K562 (cell line): Measurements from ENCODE around the gene IL6R. TPM values are rescaled to one million over a fixed set of nuclear protein-coding genes. Genes with fewer than 3 reads are reported as not detected.
A peak's percentile ranks its signal among the peaks of the same experiment; 100 is the strongest.

Experiments
- CBFA2T3 ChIP-seq: fragments of 450-650 bp; IDR thresholded peaks from 2 replicates; pipeline ENCODE4 v1.6.1; 2017
- CTCF ChIP-seq, 3 experiments: IDR thresholded peaks in 2 of 3; conservative IDR thresholded peaks in 1 of 3; 2 replicates each; pipeline ENCODE4 v1.5.1; 2011 to 2012; ENCODE audit warnings: low read length in 3 of 3, mild to moderate bottlenecking in 3 of 3, control low read depth in 2 of 3, improper control_type of control experiment in 1 of 3, inconsistent platforms in 1 of 3, low read depth in 1 of 3, mixed read lengths in 1 of 3, moderate library complexity in 1 of 3; ENCODE audit not compliant: insufficient read depth in 2 of 3
- DPF2 ChIP-seq: fragments of 450-650 bp; IDR thresholded peaks from 2 replicates; pipeline ENCODE4 v1.6.1; 2016
- E2F4 ChIP-seq: sonication (generic); formaldehyde crosslinking; IDR thresholded peaks from 2 replicates; pipeline ENCODE4 v1.8.0; 2022; ENCODE audit warnings: mild to moderate bottlenecking, low read depth, missing genetic modification reagents
- ESRRB ChIP-seq: fragments of 250-450 bp; sonication (Bioruptor Pico); IDR thresholded peaks from 2 replicates; pipeline ENCODE4 v1.5.0; 2020; ENCODE audit warnings: mild to moderate bottlenecking, moderate library complexity, borderline replicate concordance
- FOXA3 ChIP-seq, 2 experiments: fragments of 450-650 bp in 1 of 2; sonication (generic) in 1 of 2; formaldehyde crosslinking; IDR thresholded peaks in 1 of 2; conservative IDR thresholded peaks in 1 of 2; 2 replicates each; pipeline versions ENCODE4 v1.4.0 to v1.8.0; 2020 to 2022; ENCODE audit warnings: mild to moderate bottlenecking in 2 of 2, missing genetic modification reagents in 1 of 2
- HCFC1 ChIP-seq: IDR thresholded peaks from 2 replicates; pipeline ENCODE4 v1.6.1; 2012; ENCODE audit warnings: low read depth, low read length, improper control_type of control experiment
- ILK ChIP-seq: fragments of 450-650 bp; IDR thresholded peaks from 2 replicates; pipeline ENCODE4 v1.6.1; 2016; ENCODE audit warnings: missing genetic modification characterization, low read depth, mild to moderate bottlenecking, missing compliant biosample characterization, moderate library complexity, borderline replicate concordance
- PCBP2 ChIP-seq: fragments of 200-400 bp; formaldehyde crosslinking; IDR thresholded peaks from 2 replicates; pipeline ENCODE4 v1.6.1; 2018; ENCODE audit warnings: low read length, low read depth, mild to moderate bottlenecking, moderate library complexity; ENCODE audit not compliant: poor library complexity, severe bottlenecking
- POLR2AphosphoS2 ChIP-seq: IDR thresholded peaks from 2 replicates; pipeline ENCODE4 v1.6.1; 2012; ENCODE audit warnings: low read length, improper control_type of control experiment
- PRDM10 ChIP-seq: fragments of 450-650 bp; IDR thresholded peaks from 2 replicates; pipeline ENCODE4 v1.6.1; 2018; ENCODE audit not compliant: partially characterized antibody
- TCF15 ChIP-seq: fragments of 250-450 bp; sonication (Bioruptor Pico); IDR thresholded peaks from 2 replicates; pipeline ENCODE4 v1.8.0; 2022; ENCODE audit warnings: moderate library complexity, mild to moderate bottlenecking, inconsistent platforms
- ZBTB34 ChIP-seq: fragments of 250-450 bp; sonication (Bioruptor Pico); IDR thresholded peaks from 2 replicates; pipeline ENCODE4 v1.8.0; 2021; ENCODE audit warnings: mild to moderate bottlenecking, moderate library complexity
- ZFX ChIP-seq: sonication (generic); formaldehyde crosslinking; IDR thresholded peaks from 2 replicates; pipeline ENCODE4 v1.8.0; 2022; ENCODE audit warnings: mild to moderate bottlenecking, missing genetic modification reagents, moderate library complexity
- ZNF41 ChIP-seq: fragments of 250-450 bp; sonication (Bioruptor Pico); conservative IDR thresholded peaks from 2 replicates; pipeline ENCODE4 v1.4.0; 2020; ENCODE audit warnings: mild to moderate bottlenecking
- ZNF778 ChIP-seq: fragments of 450-650 bp; formaldehyde crosslinking; IDR thresholded peaks from 2 replicates; pipeline ENCODE4 v1.4.0; 2020; ENCODE audit warnings: mild to moderate bottlenecking, moderate library complexity
- polyA plus RNA-seq, 8 experiments: library from polyadenylated mRNA; depleted of rRNA in 4 of 8; stranded (reverse) in 5 of 8; unstranded in 3 of 8; fragments of >200 nt; fragmentation: Nextera tagmentation in 2 of 8; fragmentation: Illumina TruSeq in 1 of 8; extraction: Ambion mirVana in 2 of 8; extraction: Trizol in 1 of 8; gene quantifications; 2 replicates each; pipeline versions ENCODE4 v1.2.1 to v1.2.3, GENCODE V29; 2011 to 2014; ENCODE audit warnings: inconsistent platforms in 1 of 8, missing spikeins in 1 of 8
- total RNA-seq, 7 experiments: library from RNA; depleted of rRNA in 6 of 7; stranded (reverse); fragments of >200 nt in 6 of 7; fragmentation: Illumina TruSeq in 2 of 7; extraction: Trizol in 2 of 7; gene quantifications; 2 replicates each; pipeline versions ENCODE4 v1.2.1 to v1.2.3, GENCODE V29; 2011 to 2021; ENCODE audit warnings: low replicate concordance in 1 of 7

The IL6R gene
- total and polyA plus RNA-seq, 9 of the 15 experiments (the other 6 are each of a cell fraction or from before 2014, with no cell fraction given) = 0.05 to 1.1 (median 0.11) TPM; not detected in 2

GRCh38 chr1:154386643-154387352, 18.3 kb upstream of the IL6R start (continued):
- TF ChIP-seq ZBTB34 (CRISPR knock-in tag) = no peak
- no peak for TF ChIP-seq POLR2AphosphoS2
- peak; percentile 98 for TF ChIP-seq PRDM10
- no peak for TF ChIP-seq TCF15 (CRISPR knock-in tag)
- no peak; the same call in 1 of the 2 replicates for TF ChIP-seq CBFA2T3
- TF ChIP-seq FOXA3 (CRISPR knock-in tag; conservative IDR thresholded peaks at IDR 0.05 in 1 of 2, IDR thresholded peaks at IDR 0.05 in 1 of 2) = no peak
- TF ChIP-seq ILK = no peak
- no peak for TF ChIP-seq CTCF (IDR thresholded peaks at IDR 0.05 in 2 of 3, conservative IDR thresholded peaks at IDR 0.05 in 1 of 3; ENCODE audit: insufficient read depth in 2 of 3, low read depth in 1 of 3, low read length in 3 of 3)
- TF ChIP-seq HCFC1 = no peak
- TF ChIP-seq E2F4 (CRISPR knock-in tag) = no peak
- no peak; the same call in 1 of the 2 replicates for TF ChIP-seq DPF2
- no peak for TF ChIP-seq PCBP2
- no peak for TF ChIP-seq ZNF778
- TF ChIP-seq ESRRB (CRISPR knock-in tag) = no peak
- TF ChIP-seq ZNF41 (CRISPR knock-in tag) = no peak
- no peak for TF ChIP-seq ZFX
